ENCODE data around the gene BLCAP. TPM values are rescaled to one million over a fixed set of nuclear protein-coding genes. Genes with fewer than 3 reads are reported as not detected.

BLCAP gene
- total and polyA plus RNA-seq, 2 of the 4 experiments (the other 2 are of a cell fraction): 17.7 to 67.3 TPM

- Histone ChIP-seq H4K8ac (ENCODE audit: low read depth in 2 of 2, low read length in 2 of 2) (peak overlapping the region; percentile 94 to 97; a peak in 3 of 4 replicates), H3K4me2 (ENCODE audit: low read depth, low read length) (peak overlapping the region; percentile 92), H3K9me1 (ENCODE audit: insufficient read depth, low read length) (peaks cover 19% of the 10 kb centered on the region), H3K36me3 (ENCODE audit: control insufficient read depth, insufficient read depth, low read length) (peaks cover 2% of the 10 kb centered on the region; the same call in 1 of the 2 replicates), H3K56ac (ENCODE audit: extremely low read depth, insufficient read depth, low read length) (peak overlapping the region; percentile 99; the same call in 1 of the 2 replicates), H3K4me1 (ENCODE audit: control insufficient read depth, insufficient read depth, low read length) (peaks cover 11% of the 10 kb centered on the region), H2AFZ (replicated peaks; ENCODE audit: low read length, poor library complexity) (peak overlapping the region; percentile 96), H3K27ac (ENCODE audit: insufficient read depth, low read length) (peak overlapping the region; percentile 87), H3K18ac (ENCODE audit: low read depth, low read length) (peak overlapping the region; percentile 59; the same call in 1 of the 2 replicates), H3K79me1 (ENCODE audit: low read depth in 1 of 2, low read length in 2 of 2) (peaks cover 19 to 63% of the 10 kb centered on the region in 2 experiments), H4K91ac (ENCODE audit: insufficient read depth, low read depth, low read length) (peak overlapping the region; percentile 85), H3K4ac (ENCODE audit: low read depth, low read length) (peak overlapping the region; percentile 97), H3K14ac (replicated peaks; ENCODE audit: low read depth, low read length) (peak overlapping the region; percentile 82), H2AK9ac (replicated peaks; ENCODE audit: low read depth, low read length, poor library complexity) (peak overlapping the region; percentile 99), H4K20me1 (ENCODE audit: insufficient read depth, low read length) (peaks cover 48% of the 10 kb centered on the region), H2BK15ac (ENCODE audit: low read depth, low read length) (peak overlapping the region; percentile 77; the same call in 2 of the 3 replicates), H4K5ac (ENCODE audit: low read depth, low read length) (peak overlapping the region; percentile 73; the same call in 1 of the 2 replicates), H2AK5ac (ENCODE audit: low read depth, low read length) (peak overlapping the region; percentile 84), H3K23ac (ENCODE audit: low read depth, low read length) (peak overlapping the region; percentile 90), H3K4me3 (ENCODE audit: insufficient read depth, low read depth, low read length) (peak overlapping the region; percentile 80), H3K9ac (ENCODE audit: low read depth, low read length) (peak overlapping the region; percentile 92), H2BK120ac (ENCODE audit: low read depth, low read length) (peak overlapping the region; percentile 45), H3K9me3 (ENCODE audit: control insufficient read depth, insufficient read depth, low read length) (no peaks in the 10 kb centered on the region), H3K27me3 (ENCODE audit: control insufficient read depth, insufficient read depth, low read length) (no peaks in the 10 kb centered on the region), H2BK20ac (ENCODE audit: low read depth, low read length) (no peak overlapping the region), H2BK5ac (ENCODE audit: low read depth, low read length, poor library complexity, severe bottlenecking) (peak overlapping the region; percentile 90)
- ChIA-PET CTCF (interaction anchor here (1.2 kb wide), 1 partner anchor 34 kb away, joined by 3 read pairs; no protein-coding TSS in a partner anchor), POLR2A (ENCODE audit: unreplicated experiment) (interaction anchor here (1.1 kb wide), 1 partner anchor 10 kb away, joined by 3 read pairs; no protein-coding TSS in a partner anchor)
- BruUV-seq (replicated peaks): TSS peak; percentile 59
- in situ Hi-C loops (cut with MboI; ENCODE audit: low sequenced_read_pairs): loop anchor here (5.0 kb wide), 1 partner anchor 135 kb away; no protein-coding TSS in a partner anchor
- 0% methylated on average over 5 of the region's 28 CpGs; no CpG with 5 or more reads in 1 of the 2 experiments for WGBS, 2 experiments (ENCODE audit: extremely low coverage in 2 of 2, insufficient read length in 1 of 2)
- TF ChIP-seq USF2 (IDR thresholded peaks at IDR 0.05; ENCODE audit: low read depth, low read length): no peak
- no peak for TF ChIP-seq RAD21 (IDR thresholded peaks at IDR 0.05; ENCODE audit: low read length)
- TF ChIP-seq RCOR1 (IDR thresholded peaks at IDR 0.05; ENCODE audit: insufficient replicate concordance, low read length): no peak
- no peak for TF ChIP-seq RFX5 (IDR thresholded peaks at IDR 0.05; ENCODE audit: low read depth, low read length)
- no peak for TF ChIP-seq CHD1 (IDR thresholded peaks at IDR 0.05; ENCODE audit: low read depth, low read length)
- no peak for TF ChIP-seq CTCF (conservative IDR thresholded peaks at IDR 0.05; ENCODE audit: low read depth, low read length)
- DNase-seq (peak; percentile 27), ATAC-seq (ENCODE audit: low read depth) (peak; percentile 28)
- dilution Hi-C loops (cut with HindIII; ENCODE audit: low sequenced_read_pairs, unreplicated experiment): no loop called here
- intact Hi-C loops (cut with micrococcal nuclease): loop anchor here (2.0 to 5.0 kb wide), 2 partner anchors 120 to 142 kb away; no protein-coding TSS in a partner anchor
Measured at GRCh38 chr20:37526839-37527637, 638 bp downstream of the BLCAP start.
